GM18909 (cell line): Measurements from ENCODE around the gene SLC39A11.
"Not testable (repeated sequence)": the region's sequence is repeated elsewhere in the genome, so short reads cannot be mapped to it uniquely, and the experiment has no call there.

ENCODE experiments used
- ATAC-seq: cut with Tn5 transposase; IDR thresholded peaks from one replicate; pipeline ENCODE4 v1.9.1; 2021; ENCODE audit warnings: mild to moderate bottlenecking; ENCODE audit not compliant: unreplicated experiment, poor library complexity

Gene SLC39A11

DNA sequence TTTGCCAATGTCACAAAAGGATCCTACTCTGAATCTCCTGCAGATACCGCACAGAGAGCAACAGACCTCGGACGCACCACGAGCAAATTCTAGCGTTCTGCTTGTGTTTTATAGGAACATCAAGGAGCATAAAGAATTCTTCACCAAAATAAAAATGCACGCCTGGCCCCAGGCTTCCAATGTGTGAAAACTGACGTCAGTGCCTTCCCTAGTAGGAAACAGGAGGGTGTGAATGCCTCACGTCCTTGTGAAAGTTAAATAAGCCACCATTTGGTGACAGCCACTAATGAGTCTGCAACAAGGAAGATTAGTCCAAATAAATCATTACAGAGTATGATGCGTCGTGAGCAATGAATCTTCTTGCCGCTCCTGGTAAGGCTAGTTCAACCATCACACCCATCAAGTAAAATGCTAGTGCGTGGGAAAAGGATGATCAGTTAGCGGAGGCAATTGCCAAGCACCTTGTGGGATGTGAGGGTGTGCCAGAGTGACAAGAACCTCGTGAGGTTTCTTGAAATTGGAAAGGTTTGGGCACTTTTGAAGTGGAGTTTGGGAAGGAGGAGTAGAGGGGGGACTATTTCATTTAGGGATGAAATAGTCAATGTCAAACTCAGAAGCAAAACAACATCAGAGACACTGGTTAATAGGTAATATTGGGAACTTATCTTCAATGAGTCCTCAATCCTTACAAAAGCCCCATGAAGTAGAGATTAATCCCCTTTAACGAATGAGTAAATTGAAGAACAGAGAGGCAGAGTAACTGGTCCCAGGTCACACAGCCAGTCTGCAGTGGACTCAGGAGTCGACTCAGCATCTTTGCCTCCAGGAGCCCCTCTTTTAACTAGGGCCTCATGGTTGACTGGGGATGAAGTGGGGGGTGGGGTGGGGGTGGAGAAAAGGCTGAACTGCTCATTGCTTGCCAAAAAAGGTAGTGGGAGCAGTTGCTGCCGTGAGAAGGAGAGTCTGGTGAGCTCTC, 238.8 kb downstream of the SLC39A11 start:
- no peak for ATAC-seq

DNA sequence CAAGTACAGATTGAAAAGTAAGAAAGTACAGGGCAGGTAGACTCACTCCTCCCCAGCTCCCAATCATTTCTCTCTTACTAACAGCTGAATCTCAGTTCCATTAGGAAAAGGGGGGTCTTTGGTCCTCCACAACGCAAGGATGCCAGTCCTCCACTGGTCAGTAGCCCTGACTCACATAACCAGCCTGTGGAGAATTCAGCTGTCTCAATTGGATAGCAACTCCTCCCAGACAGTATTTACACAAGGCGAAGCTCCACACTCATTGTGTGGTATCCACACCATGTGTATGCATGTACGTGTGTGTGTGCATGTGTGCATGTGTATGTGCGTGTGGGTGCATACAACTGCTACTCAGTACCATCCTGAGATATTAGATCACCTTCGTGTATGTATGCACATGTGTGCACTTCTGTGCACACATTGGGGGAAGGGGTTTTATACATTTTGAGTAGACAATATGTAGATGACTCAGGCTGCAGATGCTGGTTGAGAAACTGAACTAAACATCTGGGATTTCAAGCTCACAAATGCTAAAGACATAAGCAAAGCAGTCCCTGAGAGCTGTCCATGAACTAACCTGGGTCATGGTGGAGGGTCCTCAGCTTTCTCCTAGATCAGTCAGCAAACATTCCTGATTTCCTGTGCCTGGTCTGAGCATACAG, 240.1 kb downstream of the SLC39A11 start:
- no peak for ATAC-seq

- no peak for ATAC-seq
Measured at GRCh38 chr17:72850410-72851118, 241.9 kb downstream of the SLC39A11 start.

GRCh38 chr17:72846399-72846798, 246.1 kb downstream of the SLC39A11 start:
- no peak for ATAC-seq

DNA sequence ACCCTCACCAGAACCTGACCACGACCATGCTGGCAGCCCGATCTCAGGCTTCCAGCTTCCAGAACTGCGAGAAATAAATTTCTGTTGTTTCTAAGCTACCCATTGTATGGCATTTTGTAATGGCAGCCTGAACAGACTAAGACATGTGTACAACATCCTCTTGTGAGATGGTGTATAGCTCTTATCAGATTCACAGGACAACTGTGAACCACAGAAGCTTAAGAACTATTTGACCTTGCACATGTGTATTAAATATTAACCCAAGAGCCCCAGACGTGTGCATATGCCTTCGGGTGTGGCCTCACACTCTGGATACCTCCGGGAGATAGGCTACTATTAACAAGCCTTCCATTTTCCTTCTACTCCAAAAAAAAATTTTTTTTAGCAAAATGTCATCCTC, 248.9 kb downstream of the SLC39A11 start:
- ATAC-seq = no peak

GRCh38 chr17:72840019-72840418, 252.5 kb downstream of the SLC39A11 start:
- ATAC-seq = no peak

DNA sequence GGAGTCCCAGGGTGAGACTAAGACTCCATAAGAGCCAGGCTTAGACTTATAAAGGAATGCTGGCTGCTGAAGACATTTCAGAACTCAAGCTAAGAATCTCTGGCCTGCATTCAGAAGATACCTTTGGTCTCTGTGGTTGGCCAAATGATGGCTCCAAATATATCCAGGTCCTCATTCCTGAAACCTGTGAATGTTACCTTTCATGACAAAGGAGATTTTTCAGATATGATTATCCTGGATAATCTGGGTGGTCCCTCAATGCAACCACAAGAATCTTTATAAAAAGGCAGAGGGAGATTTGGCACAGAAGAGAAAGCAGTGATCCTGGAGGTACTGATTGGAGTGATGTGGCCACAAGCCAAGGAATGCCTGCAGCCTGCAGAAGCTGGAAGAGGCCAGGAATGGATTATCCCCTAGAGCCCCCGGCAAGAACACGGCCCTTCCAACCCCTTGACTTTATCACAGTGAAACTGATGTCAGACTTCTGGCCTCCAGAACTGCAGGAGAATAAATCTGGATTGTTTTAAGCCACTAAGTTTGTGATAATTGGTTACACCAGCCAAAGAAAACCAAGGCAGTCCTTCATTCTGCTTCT, 253.3 kb downstream of the SLC39A11 start:
- ATAC-seq = no peak

GRCh38 chr17:72838581-72838980, 253.9 kb downstream of the SLC39A11 start:
- ATAC-seq = no peak

GRCh38 chr17:72838068-72838467, 254.4 kb downstream of the SLC39A11 start:
- no peak for ATAC-seq

DNA sequence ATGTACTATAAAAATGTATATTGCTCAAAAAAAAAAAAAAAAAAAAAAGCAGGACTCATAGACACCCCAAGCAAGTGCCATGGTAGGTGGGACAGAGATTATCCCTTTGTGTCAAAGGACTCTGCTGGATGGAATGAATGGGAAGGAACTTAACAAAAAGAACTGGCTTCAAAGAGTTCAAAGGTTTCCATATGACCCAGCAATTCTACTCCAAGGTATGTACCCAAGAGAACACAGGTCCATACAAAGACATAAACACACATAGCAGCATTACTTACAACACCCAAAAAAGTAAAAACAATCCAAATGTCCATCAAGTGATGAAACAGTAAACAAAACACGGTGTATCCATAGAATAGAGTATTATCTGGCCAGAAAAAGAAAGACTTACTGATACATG, 255.2 kb downstream of the SLC39A11 start:
- no peak for ATAC-seq

DNA sequence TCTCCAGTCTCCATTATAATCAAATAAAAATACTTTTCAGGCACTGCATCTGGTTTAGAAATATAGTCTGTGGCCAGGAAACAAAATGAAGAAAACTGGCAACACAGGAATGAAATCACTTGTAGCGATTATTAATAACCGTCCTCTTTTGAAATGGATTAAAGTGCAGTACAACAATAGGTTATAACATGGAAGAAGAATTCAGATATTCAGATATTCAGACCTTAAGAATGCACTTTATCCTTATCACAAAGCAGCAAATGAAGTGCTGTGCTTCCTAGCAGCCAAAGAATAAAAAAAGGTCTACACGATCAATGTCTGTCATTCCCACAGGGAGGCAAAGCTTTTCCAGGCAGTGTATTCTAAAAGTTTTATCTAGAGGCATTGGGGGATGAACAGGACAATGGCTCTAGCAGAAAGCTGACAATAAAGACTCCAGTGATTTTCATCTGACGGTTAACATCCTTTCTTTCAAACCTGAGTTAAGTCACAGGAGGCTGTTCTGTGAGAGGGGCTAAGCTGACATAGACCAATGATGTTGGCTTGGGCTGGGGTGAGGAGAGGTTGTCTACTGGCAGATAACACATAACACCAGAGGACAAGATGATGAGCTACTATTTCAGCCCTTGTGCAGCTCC, 259.2 kb downstream of the SLC39A11 start:
- ATAC-seq = no peak

GRCh38 chr17:72832306-72832705, 260.2 kb downstream of the SLC39A11 start:
- ATAC-seq = no peak

- no peak for ATAC-seq
Measured at GRCh38 chr17:72829883-72830282, 262.6 kb downstream of the SLC39A11 start.

- ATAC-seq = no peak
Measured at GRCh38 chr17:72826602-72827001, 265.9 kb downstream of the SLC39A11 start.

GRCh38 chr17:72826059-72826458, 266.4 kb downstream of the SLC39A11 start:
- ATAC-seq = not testable (repeated sequence)

- ATAC-seq = no peak
Measured at GRCh38 chr17:72825218-72825617, 267.3 kb downstream of the SLC39A11 start.

DNA sequence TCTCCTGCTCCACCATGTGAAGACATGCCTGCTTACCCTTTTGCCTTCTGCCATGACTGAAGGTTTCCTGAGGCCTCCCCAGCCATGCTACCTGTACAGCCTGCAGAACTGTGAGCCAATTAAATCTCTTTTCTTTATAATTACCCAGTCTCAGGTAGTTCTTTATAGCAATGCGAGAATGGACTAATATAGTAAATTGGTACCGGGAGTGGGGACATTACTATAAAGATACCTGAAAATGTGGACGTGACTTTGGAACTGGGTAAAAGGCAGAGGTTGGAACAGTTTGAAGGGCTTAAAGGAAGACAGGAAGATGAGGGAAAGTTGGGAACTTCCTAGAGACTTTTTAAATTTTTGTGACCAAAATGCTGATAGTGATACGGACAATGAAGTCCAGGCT, 268.2 kb downstream of the SLC39A11 start:
- not testable (repeated sequence) for ATAC-seq

GRCh38 chr17:72822358-72823023, 270.0 kb downstream of the SLC39A11 start:
- no peak for ATAC-seq

DNA sequence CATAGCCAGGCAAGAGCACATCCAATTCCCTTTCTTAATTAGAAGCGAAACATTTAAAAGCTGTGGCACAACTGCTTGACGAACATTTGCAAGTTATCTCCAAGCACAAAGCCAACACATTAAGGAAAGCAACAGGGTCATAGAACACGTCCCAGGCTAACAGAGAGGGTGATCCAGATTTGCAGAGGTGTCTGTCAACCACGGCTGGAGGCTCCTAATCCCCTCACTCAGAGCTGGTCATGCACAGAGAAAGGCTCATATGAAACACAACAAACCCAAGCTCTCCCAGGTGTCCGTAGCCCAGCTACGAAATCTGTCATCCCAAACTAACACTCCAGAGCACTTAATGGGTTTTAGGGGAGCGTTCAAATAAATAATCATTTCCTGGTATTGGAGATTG, 276.1 kb downstream of the SLC39A11 start:
- no peak for ATAC-seq
